BLaER1 (cell line): ENCODE data around the gene MROH9.

ENCODE experiments used
- H3K27ac ChIP-seq: shearing (Covaris generic); formaldehyde crosslinking; 2 replicates; pipeline ENCODE4 v1.8.1; 2022
- H3K27me3 ChIP-seq: shearing (Covaris generic); formaldehyde crosslinking; 2 replicates; pipeline ENCODE4 v1.8.1; 2022
- H3K36me3 ChIP-seq: shearing (Covaris generic); formaldehyde crosslinking; 2 replicates; pipeline ENCODE4 v1.8.1; 2022
- H3K4me1 ChIP-seq: shearing (Covaris generic); formaldehyde crosslinking; 2 replicates; pipeline ENCODE4 v1.8.1; 2022
- H3K4me2 ChIP-seq: shearing (Covaris generic); formaldehyde crosslinking; 2 replicates; pipeline ENCODE4 v1.8.1; 2022
- H3K4me3 ChIP-seq: shearing (Covaris generic); formaldehyde crosslinking; 2 replicates; pipeline ENCODE4 v1.8.1; 2022
- H3K9ac ChIP-seq: shearing (Covaris generic); formaldehyde crosslinking; 2 replicates; pipeline ENCODE4 v1.8.1; 2022
- H3K9me3 ChIP-seq: shearing (Covaris generic); formaldehyde crosslinking; 2 replicates; pipeline ENCODE4 v1.8.1; 2022
- H4K20me1 ChIP-seq: shearing (Covaris generic); formaldehyde crosslinking; 2 replicates; pipeline ENCODE4 v1.8.1; 2022
- Cebpa-rat ChIP-seq: shearing (Covaris generic); IDR thresholded peaks from 2 replicates; pipeline ENCODE4 v1.8.1; 2022

Gene MROH9

DNA sequence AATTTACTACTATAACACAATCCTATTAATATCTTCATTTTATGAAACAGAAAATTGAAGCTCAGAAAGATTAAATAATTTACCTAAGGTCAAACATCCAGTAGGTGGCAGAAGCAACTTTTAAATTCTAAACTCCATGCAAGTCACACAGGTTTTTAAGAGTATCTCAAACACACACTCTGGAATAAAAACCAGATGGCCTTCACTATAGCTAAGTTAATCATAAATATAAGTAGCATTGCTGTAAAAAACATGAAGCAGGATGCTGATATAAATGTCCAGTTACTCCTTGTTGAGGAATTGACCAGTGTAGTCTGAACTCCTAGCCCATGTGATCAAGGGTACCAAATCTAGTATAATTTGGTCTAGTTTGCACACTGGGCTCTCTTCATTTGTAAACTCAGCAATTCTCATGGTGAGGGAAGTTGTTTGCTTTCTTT, 146.0 kb downstream of the MROH9 start:
- no peaks in the 10 kb centered on the region for H3K4me1 ChIP-seq
- no peaks in the 10 kb centered on the region for H3K9me3 ChIP-seq
- no peak overlapping the region for H3K4me3 ChIP-seq
- H3K27ac ChIP-seq, result no peak overlapping the region
- TF ChIP-seq Cebpa-rat, result no peak
- H3K9ac ChIP-seq, result no peak overlapping the region
- no peaks in the 10 kb centered on the region for H3K36me3 ChIP-seq
- H4K20me1 ChIP-seq, result no peaks in the 10 kb centered on the region
- H3K4me2 ChIP-seq, result no peak overlapping the region
- no peaks in the 10 kb centered on the region for H3K27me3 ChIP-seq

DNA sequence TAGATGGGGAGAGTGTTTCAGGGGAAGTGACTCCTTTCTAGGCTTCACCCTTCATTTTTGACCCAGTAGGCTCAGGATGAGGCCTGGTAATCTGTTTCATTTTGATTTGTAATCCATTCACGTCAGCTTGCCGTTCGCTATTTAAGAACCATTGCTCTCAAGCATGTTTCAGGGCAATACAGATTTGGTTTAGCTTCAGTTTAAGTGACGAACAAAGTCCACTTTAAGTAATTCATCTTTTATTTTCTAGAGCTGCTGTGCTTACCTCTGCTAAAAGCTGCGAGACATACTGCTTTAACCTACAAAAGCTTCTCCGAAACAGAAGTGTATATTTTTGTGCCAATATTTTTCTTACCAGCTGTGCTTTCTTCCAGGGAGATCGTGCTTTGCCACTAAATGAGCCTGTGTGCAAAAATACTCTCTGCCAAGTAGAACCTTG, 146.4 kb downstream of the MROH9 start:
- Histone ChIP-seq H3K27me3 (no peaks in the 10 kb centered on the region), H3K4me2 (no peak overlapping the region), H3K9me3 (no peaks in the 10 kb centered on the region), H3K4me3 (no peak overlapping the region), H3K9ac (no peak overlapping the region), H3K4me1 (no peaks in the 10 kb centered on the region), H4K20me1 (no peaks in the 10 kb centered on the region), H3K36me3 (no peaks in the 10 kb centered on the region), H3K27ac (no peak overlapping the region)
- TF ChIP-seq Cebpa-rat, result no peak

DNA sequence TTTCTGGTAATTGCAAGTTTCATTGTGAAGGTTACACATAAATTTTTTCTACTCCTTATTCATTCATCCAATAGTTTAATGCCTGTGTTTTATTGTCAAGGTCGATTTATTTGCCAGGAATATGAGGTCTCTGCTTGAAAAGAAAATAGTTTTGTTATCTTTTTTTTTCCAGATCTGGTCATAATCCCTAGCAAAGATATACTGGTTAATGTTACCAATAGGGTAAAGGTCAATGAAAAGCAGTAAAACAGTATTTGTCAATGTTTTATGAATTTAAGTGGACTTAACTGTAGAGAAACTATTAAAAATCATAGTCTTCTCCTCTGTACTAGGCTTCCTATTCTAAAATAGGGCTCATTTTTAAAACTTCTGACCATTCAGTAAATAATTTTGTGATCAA, 147.3 kb downstream of the MROH9 start:
- TF ChIP-seq Cebpa-rat, result no peak

DNA sequence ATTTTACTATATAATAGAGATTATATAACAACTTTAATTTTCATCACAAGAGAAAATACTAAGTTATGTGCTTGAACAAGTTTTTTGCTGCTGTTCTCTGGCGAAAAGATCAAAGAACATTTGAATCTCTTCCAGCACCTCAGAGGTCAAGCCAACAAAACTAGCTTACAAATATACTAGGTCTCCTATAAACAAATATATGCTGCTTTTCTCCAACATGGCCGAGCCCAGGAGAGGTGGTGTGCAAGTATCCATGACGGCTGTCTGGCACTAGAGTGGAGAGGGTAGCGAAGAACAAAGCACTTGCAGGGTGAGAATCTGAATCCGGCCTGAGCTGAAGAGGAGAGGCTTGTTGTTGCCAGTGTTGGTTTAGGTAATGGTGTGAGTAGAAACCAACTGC, 147.9 kb downstream of the MROH9 start:
- H3K4me2 ChIP-seq, result no peak overlapping the region
- no peak overlapping the region for H3K27ac ChIP-seq
- no peak overlapping the region for H3K9ac ChIP-seq
- H3K27me3 ChIP-seq, result no peaks in the 10 kb centered on the region
- H4K20me1 ChIP-seq, result no peaks in the 10 kb centered on the region
- H3K9me3 ChIP-seq, result no peaks in the 10 kb centered on the region
- TF ChIP-seq Cebpa-rat, result no peak
- no peaks in the 10 kb centered on the region for H3K4me1 ChIP-seq
- H3K36me3 ChIP-seq, result no peaks in the 10 kb centered on the region
- H3K4me3 ChIP-seq, result no peak overlapping the region

More for the DNA sequence above, 147.3 kb downstream of the MROH9 start:
- no peaks in the 10 kb centered on the region for H3K4me1 ChIP-seq
- no peak overlapping the region for H3K4me3 ChIP-seq
- H3K9ac ChIP-seq, result no peak overlapping the region
- H3K9me3 ChIP-seq, result no peaks in the 10 kb centered on the region
- no peak overlapping the region for H3K27ac ChIP-seq
- H3K27me3 ChIP-seq, result no peaks in the 10 kb centered on the region
- H3K4me2 ChIP-seq, result no peak overlapping the region
- H4K20me1 ChIP-seq, result no peaks in the 10 kb centered on the region
- H3K36me3 ChIP-seq, result no peaks in the 10 kb centered on the region

DNA sequence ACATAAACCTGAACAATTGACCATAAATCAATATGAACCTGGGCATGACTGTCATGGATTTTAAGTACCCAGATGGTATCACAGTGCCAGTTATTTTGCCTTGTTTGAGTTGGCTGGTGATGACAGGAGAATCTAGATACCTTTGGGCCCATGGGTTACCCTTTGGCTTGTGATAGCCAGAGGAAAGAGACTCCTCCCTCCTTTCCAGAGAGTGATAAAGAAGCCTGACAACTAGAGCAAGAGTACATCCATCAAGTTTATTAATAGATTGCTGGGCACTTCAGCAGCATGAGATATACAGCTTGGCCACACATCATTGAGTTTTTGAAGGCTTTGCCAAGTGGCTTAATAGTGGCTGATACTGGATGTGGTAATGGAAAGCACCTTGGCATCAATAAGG, 148.8 kb downstream of the MROH9 start:
- TF ChIP-seq Cebpa-rat, result no peak
- Histone ChIP-seq H3K4me3 (no peak overlapping the region), H3K27ac (no peak overlapping the region), H3K9ac (no peak overlapping the region), H3K4me1 (no peaks in the 10 kb centered on the region), H4K20me1 (no peaks in the 10 kb centered on the region), H3K4me2 (no peak overlapping the region), H3K27me3 (no peaks in the 10 kb centered on the region), H3K36me3 (no peaks in the 10 kb centered on the region), H3K9me3 (no peaks in the 10 kb centered on the region)

DNA sequence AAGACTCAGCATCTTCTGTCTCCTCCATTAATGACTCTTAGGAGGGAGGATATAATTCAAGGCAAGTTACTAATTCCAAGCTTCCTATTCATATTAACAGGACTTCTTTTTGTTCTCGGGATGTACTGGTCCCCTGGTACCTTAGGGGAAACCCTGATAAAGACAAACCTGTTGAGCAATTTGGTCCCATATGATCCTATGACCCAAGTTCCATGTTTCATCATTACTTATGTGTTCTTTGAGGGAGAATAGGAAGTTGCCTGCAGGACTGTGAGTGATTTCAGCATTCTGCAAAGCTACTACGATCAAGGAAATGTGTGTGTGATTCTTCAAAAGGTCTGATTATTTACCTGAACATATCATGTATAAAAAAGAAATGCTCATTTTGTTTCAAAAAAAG, 149.5 kb downstream of the MROH9 start:
- H3K27ac ChIP-seq, result no peak overlapping the region
- no peaks in the 10 kb centered on the region for H3K27me3 ChIP-seq
- H3K4me2 ChIP-seq, result no peak overlapping the region
- no peak overlapping the region for H3K4me3 ChIP-seq
- no peaks in the 10 kb centered on the region for H4K20me1 ChIP-seq
- no peaks in the 10 kb centered on the region for H3K4me1 ChIP-seq
- H3K9ac ChIP-seq, result no peak overlapping the region
- no peaks in the 10 kb centered on the region for H3K36me3 ChIP-seq
- no peaks in the 10 kb centered on the region for H3K9me3 ChIP-seq
- TF ChIP-seq Cebpa-rat, result no peak

DNA sequence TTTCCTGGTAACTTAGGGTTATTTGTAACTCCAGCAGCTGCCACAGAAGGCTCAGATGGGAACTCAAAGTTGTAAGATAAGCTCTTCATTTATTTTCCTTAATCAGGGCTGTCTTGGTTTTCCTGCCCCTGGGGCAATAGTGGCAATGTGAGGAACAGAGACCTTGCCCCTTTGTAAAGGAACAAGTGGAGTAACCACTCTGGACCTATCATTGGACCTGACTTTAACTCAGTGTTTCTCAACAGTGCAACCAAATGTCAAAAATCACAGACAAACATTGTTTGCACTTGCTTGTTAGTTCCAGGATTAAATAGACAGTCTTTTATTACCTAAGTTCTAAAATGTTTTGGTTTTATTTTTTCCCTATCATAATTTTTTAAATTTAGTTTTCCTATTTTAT, 152.6 kb downstream of the MROH9 start:
- no peaks in the 10 kb centered on the region for H4K20me1 ChIP-seq

DNA sequence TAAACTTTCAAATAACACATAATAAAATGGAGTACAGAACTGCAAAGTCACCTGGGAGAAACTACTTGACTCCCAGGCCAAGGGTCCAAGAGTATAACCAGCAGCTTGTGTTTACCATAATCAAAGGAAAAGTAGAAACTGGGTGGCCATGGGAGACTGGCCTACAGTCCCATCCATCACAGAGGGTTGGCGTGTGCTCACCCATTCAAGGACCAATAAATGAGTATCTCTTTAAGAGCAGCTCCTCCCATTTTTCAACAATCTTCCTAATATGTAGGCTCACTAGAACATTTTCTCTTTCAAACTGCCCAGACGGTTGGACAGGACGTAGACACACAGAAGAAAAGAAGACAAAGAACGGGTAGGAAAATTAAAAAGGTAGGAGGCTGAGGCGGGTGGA, 155.3 kb downstream of the MROH9 start, which contains the start of gene FMO3:
Gene FMO3, plus strand, starts transcription at position 302 of the 400 bp plus-strand sequence. CDS start 1,754 bp downstream, outside the sequence.
- Histone ChIP-seq H3K4me2 (no peak within 1 kb of the TSS), H3K27me3 (no peaks in the 10 kb centered on the region), H3K4me3 (no peak within 1 kb of the TSS), H3K4me1 (no peaks in the 10 kb centered on the region), H3K9ac (no peak within 1 kb of the TSS), H4K20me1 (no peaks in the 10 kb centered on the region), H3K36me3 (no peaks in the 10 kb centered on the region), H3K9me3 (no peaks in the 10 kb centered on the region), H3K27ac (no peak within 1 kb of the TSS)
- no peak for TF ChIP-seq Cebpa-rat

More for the DNA sequence above, 152.6 kb downstream of the MROH9 start:
- Histone ChIP-seq H3K4me2 (no peak overlapping the region), H3K4me3 (no peak overlapping the region), H3K36me3 (no peaks in the 10 kb centered on the region), H3K27ac (no peak overlapping the region), H3K4me1 (no peaks in the 10 kb centered on the region), H3K9me3 (no peaks in the 10 kb centered on the region), H3K27me3 (no peaks in the 10 kb centered on the region), H3K9ac (no peak overlapping the region)
- TF ChIP-seq Cebpa-rat, result no peak

DNA sequence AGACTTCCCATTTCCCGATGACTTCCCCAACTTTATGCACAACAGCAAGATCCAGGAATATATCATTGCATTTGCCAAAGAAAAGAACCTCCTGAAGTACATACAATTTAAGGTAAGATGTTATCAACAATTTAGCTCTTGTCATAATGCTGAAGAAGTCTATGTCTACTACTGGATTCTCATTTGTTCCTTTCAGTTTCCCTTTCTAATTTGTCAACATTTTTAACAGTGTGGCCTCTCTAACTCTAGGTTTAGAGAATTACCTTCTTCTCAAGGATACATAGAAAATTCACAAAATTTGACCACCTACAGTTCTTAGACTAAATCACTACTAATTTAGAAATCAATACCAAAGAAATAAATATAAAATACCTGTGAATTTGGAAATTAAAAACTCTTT, 168.5 kb downstream of the MROH9 start:
- H3K4me2 ChIP-seq, result no peak overlapping the region
- TF ChIP-seq Cebpa-rat, result no peak
- H3K9me3 ChIP-seq, result no peaks in the 10 kb centered on the region
- H3K4me1 ChIP-seq, result no peaks in the 10 kb centered on the region
- H3K27me3 ChIP-seq, result no peaks in the 10 kb centered on the region
- no peak overlapping the region for H3K27ac ChIP-seq
- no peak overlapping the region for H3K4me3 ChIP-seq
- H3K9ac ChIP-seq, result no peak overlapping the region
- no peaks in the 10 kb centered on the region for H3K36me3 ChIP-seq
- H4K20me1 ChIP-seq, result no peaks in the 10 kb centered on the region

DNA sequence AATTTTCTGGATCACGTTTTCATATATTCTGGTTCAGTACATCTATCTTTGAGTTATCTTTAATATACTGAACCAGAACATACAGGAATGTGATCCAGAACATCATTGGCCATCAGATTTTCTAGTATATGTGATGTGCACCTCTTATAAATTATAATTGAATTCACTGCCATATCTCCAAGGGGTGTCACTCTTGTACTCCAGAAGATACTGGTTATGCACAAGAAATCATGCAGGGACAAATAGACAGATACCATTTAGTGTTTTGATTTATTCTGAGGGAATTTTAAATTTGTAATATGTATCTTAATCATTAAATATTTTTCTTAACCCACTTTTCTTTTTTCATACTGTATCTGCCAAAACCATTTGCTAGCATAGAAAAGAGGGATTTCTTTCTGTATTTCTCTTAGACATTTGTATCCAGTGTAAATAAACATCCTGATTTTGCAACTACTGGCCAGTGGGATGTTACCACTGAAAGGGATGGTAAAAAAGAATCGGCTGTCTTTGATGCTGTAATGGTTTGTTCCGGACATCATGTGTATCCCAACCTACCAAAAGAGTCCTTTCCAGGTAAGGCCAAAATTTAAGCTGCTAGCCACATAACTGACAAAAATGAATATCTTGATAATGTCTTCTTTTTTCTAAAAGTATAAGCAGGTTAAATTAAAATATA, 172.1 kb downstream of the MROH9 start:
- TF ChIP-seq Cebpa-rat, result no peak
- Histone ChIP-seq H3K27ac (no peak overlapping the region), H4K20me1 (no peaks in the 10 kb centered on the region)

More for the DNA sequence above, 172.1 kb downstream of the MROH9 start:
- Histone ChIP-seq H3K4me3 (no peak overlapping the region), H3K4me1 (no peaks in the 10 kb centered on the region), H3K27me3 (no peaks in the 10 kb centered on the region), H3K4me2 (no peak overlapping the region), H3K9ac (no peak overlapping the region), H3K36me3 (no peaks in the 10 kb centered on the region), H3K9me3 (no peaks in the 10 kb centered on the region)
